ENCODE data around the gene SLC44A1. TPM values are rescaled to one million over a fixed set of nuclear protein-coding genes. Genes with fewer than 3 reads are reported as not detected.
A peak's percentile ranks its signal among the peaks of the same experiment; 100 is the strongest.

The SLC44A1 gene
- total RNA-seq, 2 experiments from 2014 or later, result 26.6 to 71.6 TPM

DNA sequence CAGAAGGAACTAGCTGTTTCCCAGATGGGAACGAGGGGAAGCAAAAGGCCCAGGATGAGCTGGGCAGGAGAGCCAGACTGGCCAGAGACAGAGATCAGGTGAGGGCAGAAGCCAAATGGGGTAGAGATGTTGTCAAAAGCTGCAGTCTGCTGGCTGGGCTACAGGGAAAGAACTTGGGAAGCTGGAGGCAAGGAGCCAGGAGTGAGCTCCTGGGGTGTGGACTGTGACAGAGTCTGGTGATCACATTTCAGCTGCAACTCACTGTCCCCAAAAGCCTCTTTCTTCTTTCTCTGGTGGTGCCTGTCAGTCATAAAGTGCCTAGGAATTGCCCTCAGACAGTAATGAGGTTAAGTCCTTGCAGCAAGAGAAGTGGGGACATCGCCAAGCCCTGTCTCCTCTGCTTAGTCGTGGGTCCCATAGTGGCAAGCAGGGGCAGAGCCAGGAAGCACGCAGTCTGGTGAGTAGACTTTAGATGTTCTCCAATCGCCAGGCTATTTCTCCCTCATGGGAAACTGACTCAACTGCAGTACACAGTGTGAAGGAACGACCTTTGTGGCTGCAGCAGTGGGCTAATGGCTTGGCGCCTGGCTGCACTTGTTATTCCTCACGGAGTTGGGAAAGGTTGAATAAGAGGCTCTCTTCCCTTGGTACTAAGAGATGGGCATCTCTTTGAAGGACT lies 200.9 kb downstream of the SLC44A1 start:
- Histone ChIP-seq H3K9me2 (ENCODE audit: insufficient read depth, low read length) (no peaks in the 10 kb centered on the region), H3K27ac (ENCODE audit: low read depth, low read length, poor library complexity, severe bottlenecking) (no peak overlapping the region), H3K9me3 (ENCODE audit: low read length) (no peaks in the 10 kb centered on the region), H2AFZ (ENCODE audit: low read length) (no peak overlapping the region), H3K79me2 (ENCODE audit: insufficient read depth, low read depth, low read length) (0 out of 2 replicates have a peak, but pooled peaks cover 11% of the 10 kb centered on the region), H3K36me3 (ENCODE audit: insufficient read depth, low read length) (no peaks in the 10 kb centered on the region), H4K20me1 (ENCODE audit: insufficient read depth, low read length) (peaks cover 4% of the 10 kb centered on the region; the same call in 1 of the 2 replicates), H3K4me1 (ENCODE audit: insufficient read depth, low read length, poor library complexity, severe bottlenecking) (peaks cover 20% of the 10 kb centered on the region), H3K4me2 (ENCODE audit: low read length) (no peak overlapping the region), H3K4me3 (ENCODE audit: low read depth, low read length, poor library complexity, severe bottlenecking) (no peak overlapping the region)
- ChIA-PET POLR2A (interaction anchor here (0.6 kb wide), 1 partner anchor 1273 kb away, joined by 3 read pairs; no protein-coding TSS in a partner anchor), CTCF (ENCODE audit: unreplicated experiment) (interaction anchor here (0.6 kb wide), 1 partner anchor 306 kb away, joined by 3 read pairs; no protein-coding TSS in a partner anchor)
- no peak for TF ChIP-seq CTCF (conservative IDR thresholded peaks at IDR 0.05; ENCODE audit: low read length)
- TF ChIP-seq EZH2phosphoT487 (IDR thresholded peaks at IDR 0.05; ENCODE audit: borderline replicate concordance, low read depth, low read length), result no peak
- DNase-seq (ENCODE audit: low spot score), result no peak
- BruUV-seq (replicated peaks), result no TSS peak
- intact Hi-C loops (cut with micrococcal nuclease; ENCODE audit: unreplicated experiment), result loop anchor here (5.0 kb wide), 1 partner anchor 112 kb away; the partner anchor contains the start of gene FKTN

DNA sequence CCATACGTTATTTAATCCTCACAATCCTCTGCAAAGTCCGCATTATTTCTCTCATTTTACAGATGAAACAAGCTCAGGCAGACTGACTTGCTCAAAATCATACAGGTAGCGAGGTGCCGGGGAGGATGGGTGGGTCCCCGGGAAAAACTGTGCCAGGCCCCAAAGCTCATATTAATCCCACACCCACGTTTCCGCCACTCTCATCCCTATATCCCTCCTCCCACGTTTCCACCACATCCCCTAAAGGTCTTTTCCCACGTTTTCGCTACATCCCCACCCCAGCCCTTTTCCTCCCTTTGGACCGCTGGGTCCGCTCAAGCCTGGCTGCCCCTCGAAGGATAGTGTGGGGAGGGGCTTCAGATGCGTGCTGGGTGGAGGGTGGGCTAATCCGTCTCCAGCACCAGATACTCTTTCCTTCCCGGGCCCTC lies 202.9 kb downstream of the SLC44A1 start:
- Histone ChIP-seq H3K4me2 (ENCODE audit: low read length) (peak overlapping the region; percentile 89), H3K9me2 (ENCODE audit: insufficient read depth, low read length) (no peaks in the 10 kb centered on the region), H3K4me3 (ENCODE audit: low read depth, low read length, poor library complexity, severe bottlenecking) (peak overlapping the region; percentile 87), H2AFZ (ENCODE audit: low read length) (peak overlapping the region; percentile 99), H3K79me2 (ENCODE audit: insufficient read depth, low read depth, low read length) (0 out of 2 replicates have a peak, but pooled peaks cover 11% of the 10 kb centered on the region), H3K4me1 (ENCODE audit: insufficient read depth, low read length, poor library complexity, severe bottlenecking) (peaks cover 20% of the 10 kb centered on the region), H3K27ac (ENCODE audit: low read depth, low read length, poor library complexity, severe bottlenecking) (no peak overlapping the region), H3K9me3 (ENCODE audit: low read length) (no peaks in the 10 kb centered on the region), H4K20me1 (ENCODE audit: insufficient read depth, low read length) (peaks cover 4% of the 10 kb centered on the region; the same call in 1 of the 2 replicates), H3K36me3 (ENCODE audit: insufficient read depth, low read length) (no peaks in the 10 kb centered on the region)
- TF ChIP-seq CTCF (conservative IDR thresholded peaks at IDR 0.05; ENCODE audit: low read length) (no peak), EZH2phosphoT487 (IDR thresholded peaks at IDR 0.05; ENCODE audit: borderline replicate concordance, low read depth, low read length) (no peak)
- ChIA-PET CTCF (ENCODE audit: unreplicated experiment) (no interaction called here), POLR2A (interaction anchor here (0.5 to 1.3 kb wide), 7 partner anchors 11 to 1351 kb away, joined by 3 to 6 read pairs (median 4); no protein-coding TSS in a partner anchor)
- intact Hi-C loops (cut with micrococcal nuclease; ENCODE audit: unreplicated experiment), result loop anchor here (5.0 kb wide), 1 partner anchor 110 kb away; the partner anchor contains the start of gene FKTN
- no TSS peak for BruUV-seq (replicated peaks)
- peak; percentile 8 for DNase-seq (ENCODE audit: low spot score)

Data from OCI-LY7 (cell line).